SKM-1 treated with dmso at 0.1 percent for 144 hours (cell line): ENCODE results near the gene RTN4IP1.
"Not testable (repeated sequence)": the region's sequence is repeated elsewhere in the genome, so short reads cannot be mapped to it uniquely, and the experiment has no call there.

ENCODE experiments used
- DNase-seq: peaks from one replicate; lab custom pipeline; 2025; ENCODE audit not compliant: unreplicated experiment; lab: John Stamatoyannopoulos, UW

Gene RTN4IP1

GRCh38 chr6:106548926-106549455 is 80.3 kb downstream of the RTN4IP1 start:
- not testable (repeated sequence) for DNase-seq

GRCh38 chr6:106547601-106548453 is 81.5 kb downstream of the RTN4IP1 start:
- no peak for DNase-seq

GRCh38 chr6:106546691-106547414 is 82.4 kb downstream of the RTN4IP1 start:
- peak; percentile 85 for DNase-seq

- no peak for DNase-seq
Measured at GRCh38 chr6:106546261-106546690, 83.0 kb downstream of the RTN4IP1 start.

GRCh38 chr6:106540907-106541306 is 88.4 kb downstream of the RTN4IP1 start:
- no peak for DNase-seq

- no peak for DNase-seq
Measured at GRCh38 chr6:106540432-106540831, 88.9 kb downstream of the RTN4IP1 start.

- DNase-seq = no peak
Measured at GRCh38 chr6:106539936-106540335, 89.4 kb downstream of the RTN4IP1 start.

- no peak for DNase-seq
Measured at GRCh38 chr6:106538145-106538544, 91.2 kb downstream of the RTN4IP1 start.

GRCh38 chr6:106537662-106538061 is 91.6 kb downstream of the RTN4IP1 start:
- no peak for DNase-seq

GRCh38 chr6:106536851-106537250 is 92.4 kb downstream of the RTN4IP1 start:
- no peak for DNase-seq

GRCh38 chr6:106536357-106536756 is 92.9 kb downstream of the RTN4IP1 start:
- DNase-seq = no peak

- DNase-seq = no peak
Measured at GRCh38 chr6:106535012-106535411, 94.3 kb downstream of the RTN4IP1 start.

- no peak for DNase-seq
Measured at GRCh38 chr6:106534564-106534982, 94.7 kb downstream of the RTN4IP1 start.

GRCh38 chr6:106534004-106534403 is 95.3 kb downstream of the RTN4IP1 start:
- no peak for DNase-seq

- no peak for DNase-seq
Measured at GRCh38 chr6:106533054-106533453, 96.2 kb downstream of the RTN4IP1 start.

- no peak for DNase-seq
Measured at GRCh38 chr6:106530502-106530901, 98.8 kb downstream of the RTN4IP1 start.

GRCh38 chr6:106530026-106530425 is 99.3 kb downstream of the RTN4IP1 start:
- DNase-seq = no peak

GRCh38 chr6:106529438-106529837 is 99.9 kb downstream of the RTN4IP1 start:
- no peak for DNase-seq

- DNase-seq = no peak
Measured at GRCh38 chr6:106528521-106528920, 100.8 kb downstream of the RTN4IP1 start.

GRCh38 chr6:106527979-106528378 is 101.3 kb downstream of the RTN4IP1 start:
- DNase-seq = no peak

GRCh38 chr6:106527117-106527516 is 102.2 kb downstream of the RTN4IP1 start:
- DNase-seq = no peak

GRCh38 chr6:106525882-106526275 is 103.4 kb downstream of the RTN4IP1 start:
- no peak for DNase-seq
